Parathyroid adenoma (tissue), 2 donors: ENCODE measurements around the gene DAPK3.
A peak's percentile ranks its signal among the peaks of the same experiment; 100 is the strongest.

Source experiments
- H2AFZ ChIP-seq: fragments of 300-600 bp; sonication (generic); one replicate; pipeline ENCODE4 v1.7.0; 2017; ENCODE audit warnings: antibody characterized with exemption, mild to moderate bottlenecking
- H3K27ac ChIP-seq: fragments of 300-600 bp; sonication (generic); one replicate; pipeline ENCODE4 v1.7.0; 2017
- H3K27me3 ChIP-seq: fragments of 300-600 bp; sonication (generic); one replicate; pipeline ENCODE4 v1.7.0; 2017; ENCODE audit warnings: low read length; ENCODE audit not compliant: control insufficient read depth, insufficient read depth
- H3K36me3 ChIP-seq: fragments of 300-600 bp; sonication (generic); one replicate; pipeline ENCODE4 v1.7.0; 2017; ENCODE audit warnings: low read length; ENCODE audit not compliant: control insufficient read depth, insufficient read depth
- H3K4me1 ChIP-seq: fragments of 300-600 bp; sonication (generic); one replicate; pipeline ENCODE4 v1.7.0; 2017; ENCODE audit warnings: control low read depth
- H3K4me2 ChIP-seq: fragments of 300-600 bp; sonication (generic); one replicate; pipeline ENCODE4 v1.7.0; 2017; ENCODE audit warnings: low read length
- H3K4me3 ChIP-seq: fragments of 300-600 bp; sonication (generic); one replicate; pipeline ENCODE4 v1.7.0; 2017; ENCODE audit warnings: low read depth, low read length
- H3K79me2 ChIP-seq: fragments of 300-600 bp; sonication (generic); one replicate; pipeline ENCODE4 v1.7.0; 2017; ENCODE audit warnings: control low read depth
- H3K9ac ChIP-seq: fragments of 300-600 bp; sonication (generic); one replicate; pipeline ENCODE4 v1.7.0; 2017; ENCODE audit warnings: mild to moderate bottlenecking
- H3K9me3 ChIP-seq: fragments of 300-600 bp; sonication (generic); one replicate; pipeline ENCODE4 v1.7.0; 2017; ENCODE audit warnings: low read length; ENCODE audit not compliant: control insufficient read depth
- TF ChIP-seq, protein P1 (sequence below): fragments of 300-600 bp; sonication (generic); IDR thresholded peaks from one replicate; pipeline ENCODE4 v1.7.0; 2017; ENCODE audit warnings: antibody characterized with exemption, mild to moderate bottlenecking
- donor health status: primary hyperparathyroidism.

Gene DAPK3

DNA sequence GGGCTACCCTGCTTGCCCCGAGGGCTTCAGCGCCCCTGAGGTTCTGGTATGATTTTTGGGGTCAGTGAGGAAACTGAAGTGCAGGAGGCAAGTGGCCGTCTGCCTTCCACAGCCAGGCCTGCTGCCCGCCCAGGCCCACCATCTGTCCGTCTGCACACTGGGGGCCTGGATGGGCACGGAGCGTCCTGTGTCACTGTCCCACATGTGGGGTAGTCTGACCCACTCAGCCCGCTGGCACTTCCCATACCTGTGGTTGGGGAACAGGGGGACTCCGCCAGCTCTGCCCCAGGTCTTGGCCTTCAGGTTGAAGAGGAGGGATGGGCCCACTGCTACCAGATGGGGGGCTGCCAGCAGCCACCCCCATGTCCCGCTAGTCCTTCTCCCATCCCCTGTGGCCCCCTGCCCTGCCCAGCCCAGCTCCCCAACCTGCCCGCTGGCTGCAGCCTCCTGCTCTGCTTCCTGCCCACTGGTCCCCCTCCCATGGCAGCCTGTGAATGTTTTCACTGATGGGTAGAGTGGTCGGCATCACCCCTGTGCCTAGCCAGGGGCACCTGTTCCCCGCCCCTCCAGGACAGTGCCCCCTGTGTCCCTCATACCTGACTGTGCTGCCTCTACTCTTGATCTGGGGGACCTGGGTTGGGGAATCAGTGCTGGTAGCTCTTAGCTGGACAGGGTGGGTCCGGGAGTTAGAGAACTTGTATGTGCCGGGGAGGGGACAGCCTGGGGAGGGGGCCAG, 46.2 kb upstream of the DAPK3 start:
- Histone ChIP-seq H3K27ac (no peak overlapping the region), H3K4me3 (no peak overlapping the region), H3K27me3 (no peaks in the 10 kb centered on the region), H2AFZ (no peak overlapping the region), H3K9me3 (no peaks in the 10 kb centered on the region), H3K4me1 (no peaks in the 10 kb centered on the region), H3K79me2 (peaks cover 54% of the 10 kb centered on the region), H3K4me2 (no peak overlapping the region), H3K9ac (no peak overlapping the region), H3K36me3 (no peaks in the 10 kb centered on the region)
- TF ChIP-seq, protein P1, sequence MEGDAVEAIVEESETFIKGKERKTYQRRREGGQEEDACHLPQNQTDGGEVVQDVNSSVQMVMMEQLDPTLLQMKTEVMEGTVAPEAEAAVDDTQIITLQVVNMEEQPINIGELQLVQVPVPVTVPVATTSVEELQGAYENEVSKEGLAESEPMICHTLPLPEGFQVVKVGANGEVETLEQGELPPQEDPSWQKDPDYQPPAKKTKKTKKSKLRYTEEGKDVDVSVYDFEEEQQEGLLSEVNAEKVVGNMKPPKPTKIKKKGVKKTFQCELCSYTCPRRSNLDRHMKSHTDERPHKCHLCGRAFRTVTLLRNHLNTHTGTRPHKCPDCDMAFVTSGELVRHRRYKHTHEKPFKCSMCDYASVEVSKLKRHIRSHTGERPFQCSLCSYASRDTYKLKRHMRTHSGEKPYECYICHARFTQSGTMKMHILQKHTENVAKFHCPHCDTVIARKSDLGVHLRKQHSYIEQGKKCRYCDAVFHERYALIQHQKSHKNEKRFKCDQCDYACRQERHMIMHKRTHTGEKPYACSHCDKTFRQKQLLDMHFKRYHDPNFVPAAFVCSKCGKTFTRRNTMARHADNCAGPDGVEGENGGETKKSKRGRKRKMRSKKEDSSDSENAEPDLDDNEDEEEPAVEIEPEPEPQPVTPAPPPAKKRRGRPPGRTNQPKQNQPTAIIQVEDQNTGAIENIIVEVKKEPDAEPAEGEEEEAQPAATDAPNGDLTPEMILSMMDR: no peak

DNA sequence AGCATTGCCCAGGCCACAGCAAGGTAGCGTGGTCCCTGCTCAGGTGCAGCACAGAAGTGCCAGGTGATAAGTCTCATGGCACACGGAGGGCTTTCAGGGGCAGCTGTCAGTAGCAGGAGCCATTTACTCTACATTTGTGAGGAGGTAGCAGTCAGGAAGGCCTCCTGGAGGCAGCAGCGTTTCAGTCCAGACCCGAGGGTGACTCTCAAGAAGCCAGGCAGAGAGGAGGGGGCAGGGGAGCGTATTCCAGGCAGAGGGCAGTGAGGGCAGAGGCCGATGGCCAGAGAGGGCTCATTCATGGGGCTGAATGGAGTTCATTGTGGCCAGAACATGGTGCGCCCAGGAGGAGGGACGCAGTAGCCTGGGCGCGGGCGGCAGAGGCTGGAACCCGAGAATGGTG, 45.6 kb upstream of the DAPK3 start:
- Histone ChIP-seq H3K9ac (no peak overlapping the region), H3K36me3 (no peaks in the 10 kb centered on the region), H3K9me3 (no peaks in the 10 kb centered on the region), H3K4me1 (no peaks in the 10 kb centered on the region), H3K79me2 (peaks cover 53% of the 10 kb centered on the region), H3K27ac (no peak overlapping the region), H3K27me3 (no peaks in the 10 kb centered on the region), H3K4me2 (no peak overlapping the region), H2AFZ (no peak overlapping the region), H3K4me3 (no peak overlapping the region)
- TF ChIP-seq, protein P1: no peak

DNA sequence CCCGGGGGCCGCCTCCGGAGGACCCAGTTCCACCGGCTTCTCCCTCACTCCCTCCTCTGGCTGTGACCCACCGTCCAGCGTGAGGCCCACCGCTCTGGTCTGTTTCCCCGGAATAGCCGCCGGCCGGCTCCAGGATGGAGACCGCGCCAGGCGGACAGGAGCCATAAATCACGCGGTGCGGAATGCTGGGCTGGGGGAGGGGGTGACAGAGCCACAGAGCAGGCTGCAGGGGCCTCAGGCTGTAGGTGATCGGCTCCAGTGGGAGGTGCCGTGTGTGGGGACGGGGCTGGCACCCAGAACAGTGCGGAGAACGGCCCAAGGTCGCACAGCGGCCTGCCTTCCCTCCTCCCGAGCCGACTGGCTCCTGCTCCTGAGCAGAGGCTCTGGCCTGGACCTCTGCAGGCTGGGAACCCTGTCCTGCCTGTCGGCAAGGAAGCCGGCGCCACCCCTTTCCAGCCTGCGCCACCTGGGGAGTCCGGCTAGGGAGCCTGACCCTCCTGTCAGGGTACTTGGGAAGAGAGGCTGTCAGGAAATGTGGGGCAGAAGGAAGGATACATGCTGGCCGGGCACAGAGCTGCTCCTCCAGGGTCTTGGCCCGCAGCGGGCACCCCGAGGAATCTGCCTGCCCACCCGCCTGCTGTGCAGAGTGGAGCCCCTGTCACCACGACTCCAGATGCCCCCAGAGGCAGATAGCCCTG, 45.0 kb upstream of the DAPK3 start:
- no peak overlapping the region for H2AFZ ChIP-seq
- H3K27ac ChIP-seq: peak overlapping the region; percentile 4
- H3K27me3 ChIP-seq: no peaks in the 10 kb centered on the region
- no peaks in the 10 kb centered on the region for H3K4me1 ChIP-seq
- peaks cover 59% of the 10 kb centered on the region for H3K79me2 ChIP-seq
- TF ChIP-seq, protein P1: no peak
- no peaks in the 10 kb centered on the region for H3K36me3 ChIP-seq
- H3K4me2 ChIP-seq: no peak overlapping the region
- no peak overlapping the region for H3K9ac ChIP-seq
- H3K4me3 ChIP-seq: no peak overlapping the region
- H3K9me3 ChIP-seq: no peaks in the 10 kb centered on the region

DNA sequence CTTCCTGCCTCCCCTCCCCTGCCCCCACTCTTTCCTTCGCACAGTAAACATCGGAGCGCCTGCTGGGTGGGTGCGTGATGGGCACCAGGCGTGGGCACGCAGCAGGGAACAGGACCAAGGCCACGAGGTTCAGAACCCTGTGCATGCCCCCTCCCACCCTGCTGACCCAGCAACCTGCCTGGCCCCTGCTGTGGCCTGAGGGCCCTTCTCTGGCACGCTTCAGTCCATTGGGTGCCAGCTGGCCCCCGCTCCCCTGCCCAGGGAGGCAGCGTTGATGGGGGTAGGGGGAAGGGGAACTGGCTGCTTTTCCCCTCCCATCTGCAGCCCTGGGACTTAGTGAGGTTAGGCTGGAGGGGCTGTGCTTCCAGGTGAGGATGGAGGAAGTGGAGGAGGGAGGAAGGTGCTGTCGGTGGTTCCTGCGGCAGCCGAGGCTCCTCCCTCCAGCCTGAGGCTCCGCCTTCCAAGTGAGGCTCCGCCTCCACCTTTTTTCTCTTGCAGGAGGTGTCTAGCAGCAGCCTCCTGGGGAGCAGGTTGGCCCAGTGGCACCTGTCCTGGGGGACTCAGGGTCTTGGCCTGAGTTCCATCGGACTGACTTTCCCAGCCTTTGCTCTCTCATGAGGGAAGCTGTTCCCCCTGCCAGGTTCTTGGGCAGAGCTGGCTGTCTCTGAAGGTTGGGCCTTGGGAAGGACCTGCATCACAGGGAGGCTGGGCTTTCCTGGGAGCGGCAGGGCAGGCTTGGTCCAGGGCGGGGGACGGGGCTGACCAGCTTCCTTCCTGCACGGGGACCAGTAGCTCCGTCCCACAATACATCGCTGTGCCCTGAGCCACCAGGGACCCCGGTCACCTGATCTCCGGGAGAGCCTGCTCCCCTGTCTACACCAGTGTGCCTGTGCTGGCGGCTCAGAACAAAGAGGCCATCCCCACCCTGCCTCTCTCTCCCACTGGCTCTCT, 43.9 kb upstream of the DAPK3 start:
- H3K27ac ChIP-seq: no peak overlapping the region
- TF ChIP-seq, protein P1: no peak
- no peak overlapping the region for H3K9ac ChIP-seq
- no peaks in the 10 kb centered on the region for H3K9me3 ChIP-seq
- no peaks in the 10 kb centered on the region for H3K36me3 ChIP-seq
- H3K4me2 ChIP-seq: no peak overlapping the region
- H3K4me1 ChIP-seq: no peaks in the 10 kb centered on the region
- no peak overlapping the region for H3K4me3 ChIP-seq
- no peaks in the 10 kb centered on the region for H3K27me3 ChIP-seq
- peaks cover 69% of the 10 kb centered on the region for H3K79me2 ChIP-seq
- H2AFZ ChIP-seq: no peak overlapping the region
